Erythroblast (primary cell): Measurements from ENCODE around the gene KIFC1.
A peak's percentile ranks its signal among the peaks of the same experiment; 100 is the strongest.

ENCODE experiments used
- DNase-seq, 2 experiments: peaks; one replicate each; lab custom pipeline; 2025; lab: John Stamatoyannopoulos, UW
- GATA1 ChIP-seq: IDR thresholded peaks from 2 replicates; pipeline ENCODE4 v1.6.1; 2011; ENCODE audit warnings: low read depth, mild to moderate bottlenecking, control low read depth, low read length, moderate library complexity
- POLR2A ChIP-seq: IDR thresholded peaks from 2 replicates; pipeline ENCODE4 v1.6.1; 2011; ENCODE audit warnings: mild to moderate bottlenecking, low read length

Gene KIFC1

GRCh38 chr6:33430991-33431879 is 39.6 kb downstream of the KIFC1 start:
- TF ChIP-seq GATA1 (no peak), POLR2A (no peak)
- peak; percentile 75 to 80 for DNase-seq

DNA sequence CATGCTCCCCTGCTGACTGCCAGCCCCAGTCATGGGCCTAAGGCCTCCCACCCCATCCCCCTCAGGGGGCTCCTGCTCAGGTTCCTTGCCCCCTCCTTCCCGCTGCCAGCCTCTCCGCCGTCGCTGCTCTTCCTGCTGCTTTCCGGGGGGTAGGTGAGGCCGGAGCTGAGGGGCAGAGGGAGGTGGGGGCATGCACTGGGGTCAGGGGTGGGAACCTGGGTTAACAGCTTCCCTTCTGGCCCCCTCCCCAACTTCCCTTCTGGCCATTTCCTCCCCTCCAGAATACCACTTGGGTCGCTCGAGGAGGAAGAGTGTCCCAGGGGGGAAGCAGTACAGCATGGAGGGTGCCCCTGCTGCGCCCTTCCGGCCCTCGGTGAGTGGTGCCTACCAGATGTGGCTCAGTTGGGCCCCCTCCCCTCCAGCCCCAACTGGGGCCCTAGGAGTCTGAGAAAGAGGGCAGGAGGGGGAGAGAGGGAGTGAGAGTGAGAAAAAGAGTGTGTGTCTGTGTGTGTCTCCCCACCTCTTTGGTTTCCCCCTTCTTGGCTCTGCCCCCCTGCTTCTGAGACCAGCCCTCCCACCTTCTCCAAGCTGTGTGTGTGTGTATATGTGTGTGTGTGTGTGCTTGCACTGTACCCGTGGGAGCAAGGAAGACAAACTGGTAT is 40.4 kb downstream of the KIFC1 start:
- DNase-seq, result no peak
- no peak for TF ChIP-seq POLR2A
- no peak for TF ChIP-seq GATA1

DNA sequence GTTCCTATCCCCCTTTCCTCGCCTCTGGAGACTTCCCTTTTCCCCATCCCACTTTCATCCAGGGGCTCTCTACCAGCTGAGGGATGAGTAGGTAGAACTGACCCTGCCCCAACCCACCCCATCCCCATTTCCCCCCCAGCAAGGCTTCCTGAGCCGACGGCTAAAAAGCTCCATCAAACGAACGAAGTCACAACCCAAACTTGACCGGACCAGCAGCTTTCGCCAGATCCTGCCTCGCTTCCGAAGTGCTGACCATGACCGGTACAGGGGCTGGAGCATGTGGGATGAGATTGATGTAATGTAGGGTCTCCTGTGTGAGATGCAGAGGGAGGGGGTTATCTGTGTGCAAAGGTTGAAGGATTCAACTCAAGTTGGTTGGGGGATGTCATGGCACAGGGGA is 40.9 kb downstream of the KIFC1 start:
- no peak for DNase-seq
- TF ChIP-seq POLR2A (no peak), GATA1 (no peak)

GRCh38 chr6:33433001-33433543 is 41.4 kb downstream of the KIFC1 start:
- TF ChIP-seq POLR2A, result no peak
- no peak for TF ChIP-seq GATA1
- DNase-seq, result no peak

- TF ChIP-seq POLR2A (no peak), GATA1 (no peak)
- DNase-seq, result no peak
These were observed 42.0 kb downstream of the KIFC1 start for GRCh38 chr6:33433544-33434191.

DNA sequence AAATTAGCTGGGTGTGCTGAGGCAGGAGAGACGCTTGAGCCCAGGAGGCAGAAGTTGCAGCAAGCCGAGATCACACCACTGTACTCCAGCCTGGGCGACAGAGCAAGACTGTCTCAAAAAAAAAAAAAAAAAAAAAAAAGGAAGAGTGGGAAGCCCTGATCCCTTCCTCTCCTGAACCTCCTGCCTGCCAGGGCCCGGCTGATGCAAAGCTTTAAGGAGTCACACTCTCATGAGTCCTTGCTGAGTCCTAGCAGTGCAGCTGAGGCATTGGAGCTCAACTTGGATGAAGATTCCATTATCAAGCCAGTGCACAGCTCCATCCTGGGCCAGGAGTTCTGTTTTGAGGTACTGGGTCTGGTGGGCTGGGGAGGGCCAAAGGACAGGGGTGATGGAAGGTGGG is 43.3 kb downstream of the KIFC1 start:
- no peak for DNase-seq
- TF ChIP-seq POLR2A (no peak), GATA1 (no peak)

DNA sequence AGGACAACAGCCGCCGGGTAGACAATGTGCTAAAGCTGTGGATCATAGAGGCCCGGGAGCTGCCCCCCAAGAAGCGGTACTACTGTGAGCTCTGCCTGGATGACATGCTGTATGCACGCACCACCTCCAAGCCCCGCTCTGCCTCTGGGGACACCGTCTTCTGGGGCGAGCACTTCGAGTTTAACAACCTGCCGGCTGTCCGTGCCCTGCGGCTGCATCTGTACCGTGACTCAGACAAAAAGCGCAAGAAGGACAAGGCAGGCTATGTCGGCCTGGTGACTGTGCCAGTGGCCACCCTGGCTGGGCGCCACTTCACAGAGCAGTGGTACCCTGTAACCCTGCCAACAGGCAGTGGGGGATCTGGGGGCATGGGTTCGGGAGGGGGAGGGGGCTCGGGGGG is 46.0 kb downstream of the KIFC1 start:
- no peak for TF ChIP-seq GATA1
- no peak for TF ChIP-seq POLR2A

GRCh38 chr6:33438978-33439594 is 47.5 kb downstream of the KIFC1 start:
- DNase-seq, result peak; percentile 53 to 67
- TF ChIP-seq GATA1, result no peak
- no peak for TF ChIP-seq POLR2A

More for the DNA sequence above, 46.0 kb downstream of the KIFC1 start:
- no peak for DNase-seq

- TF ChIP-seq POLR2A, result no peak
- DNase-seq, result no peak
These were observed 48.5 kb downstream of the KIFC1 start for GRCh38 chr6:33439956-33440648.

GRCh38 chr6:33440649-33441309 is 49.2 kb downstream of the KIFC1 start:
- TF ChIP-seq GATA1 (no peak), POLR2A (no peak)
- no peak for DNase-seq

DNA sequence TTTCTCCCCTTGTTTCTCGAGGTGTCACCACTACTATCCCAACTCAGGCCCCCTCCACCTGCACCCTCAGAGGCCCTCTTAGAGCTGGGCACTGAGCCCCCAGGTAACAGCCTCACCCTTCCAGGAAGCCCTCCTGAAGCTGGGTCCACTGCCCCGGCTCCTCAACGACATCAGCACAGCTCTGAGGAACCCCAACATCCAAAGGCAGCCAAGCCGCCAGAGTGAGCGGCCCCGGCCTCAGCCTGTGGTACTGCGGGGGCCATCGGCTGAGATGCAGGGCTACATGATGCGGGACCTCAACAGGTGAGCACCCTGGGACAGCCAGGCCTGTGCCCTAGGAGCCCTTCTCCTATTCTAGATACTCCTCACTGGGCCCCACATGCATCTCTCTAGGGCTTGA is 49.8 kb downstream of the KIFC1 start:
- TF ChIP-seq POLR2A (no peak), GATA1 (no peak)
- no peak for DNase-seq

GRCh38 chr6:33442283-33442682 is 50.7 kb downstream of the KIFC1 start:
- TF ChIP-seq GATA1, result no peak
- no peak for TF ChIP-seq POLR2A
- DNase-seq, result no peak
